ENCODE data around the gene CLDN10. TPM values are rescaled to one million over a fixed set of nuclear protein-coding genes. Genes with fewer than 3 reads are reported as not detected.

CLDN10 gene
- polyA plus RNA-seq, 2 of the 4 experiments (the other 2 are of a cell fraction) = 0.18 to 0.96 TPM

Other genes with a start within 250 kb of the CLDN10 start
- gene DZIP1, start 92.0 kb downstream of the CLDN10 start, polyA plus RNA-seq (2011; rRNA removed) = 14.8 and 17.1 TPM in 2 replicates
- 11.5 to 12.9 TPM (median 12.7 TPM) in 3 replicates for gene DZIP1, start 92.0 kb downstream of the CLDN10 start, polyA plus RNA-seq (2017; fragmentation: RNase III; extraction: RNeasy Plus Mini Kit Qiagen cat#74134 plus additional on column Dnase treatment)
- gene DNAJC3, start 124.4 kb downstream of the CLDN10 start, polyA plus RNA-seq (2011; rRNA removed) = 18.6 and 21.9 TPM in 2 replicates
- gene DNAJC3, start 124.4 kb downstream of the CLDN10 start, polyA plus RNA-seq (2017; fragmentation: RNase III; extraction: RNeasy Plus Mini Kit Qiagen cat#74134 plus additional on column Dnase treatment) = 10.0 to 11.1 TPM (median 11.1 TPM) in 3 replicates

Data from A549 (cell line).